Amniotic stem cell (primary cell): ENCODE data around the gene ZNF575.
"Not testable (repeated sequence)": the region's sequence is repeated elsewhere in the genome, so short reads cannot be mapped to it uniquely, and the experiment has no call there.

ENCODE experiments used
- DNase-seq: peaks from one replicate; lab custom pipeline; 2025; lab: John Stamatoyannopoulos, UW

The ZNF575 gene

GRCh38 chr19:43544077-43544476, 11.1 kb downstream of the ZNF575 start:
- DNase-seq = no peak

GRCh38 chr19:43545276-43545675, 12.3 kb downstream of the ZNF575 start:
- no peak for DNase-seq

- no peak for DNase-seq
Measured at GRCh38 chr19:43545981-43546380, 13.0 kb downstream of the ZNF575 start.

- DNase-seq = no peak
Measured at GRCh38 chr19:43546581-43546980, 13.6 kb downstream of the ZNF575 start.

- not testable (repeated sequence) for DNase-seq
Measured at GRCh38 chr19:43547926-43548325, 14.9 kb downstream of the ZNF575 start.

- no peak for DNase-seq
Measured at GRCh38 chr19:43548706-43549105, 15.7 kb downstream of the ZNF575 start.

- no peak for DNase-seq
Measured at GRCh38 chr19:43551399-43552197, 18.6 kb downstream of the ZNF575 start.

- DNase-seq = no peak
Measured at GRCh38 chr19:43552198-43552450, 19.1 kb downstream of the ZNF575 start.

- no peak for DNase-seq
Measured at GRCh38 chr19:43552616-43553015, 19.6 kb downstream of the ZNF575 start.

- no peak for DNase-seq
Measured at GRCh38 chr19:43553656-43554055, 20.7 kb downstream of the ZNF575 start.

- DNase-seq = no peak
Measured at GRCh38 chr19:43554317-43554895, 21.4 kb downstream of the ZNF575 start.

GRCh38 chr19:43555185-43555770, 22.3 kb downstream of the ZNF575 start:
- no peak for DNase-seq

GRCh38 chr19:43560687-43561086, 27.7 kb downstream of the ZNF575 start:
- no peak for DNase-seq

GRCh38 chr19:43561139-43561970, 28.4 kb downstream of the ZNF575 start:
- DNase-seq = no peak

GRCh38 chr19:43562226-43562697, 29.3 kb downstream of the ZNF575 start:
- DNase-seq = no peak

- DNase-seq = no peak
Measured at GRCh38 chr19:43562698-43563241, 29.8 kb downstream of the ZNF575 start.

GRCh38 chr19:43563816-43564457, 30.9 kb downstream of the ZNF575 start:
- DNase-seq = no peak

- no peak for DNase-seq
Measured at GRCh38 chr19:43564800-43565199, 31.8 kb downstream of the ZNF575 start.

- no peak for DNase-seq
Measured at GRCh38 chr19:43569657-43570056, 36.7 kb downstream of the ZNF575 start.

- DNase-seq = no peak
Measured at GRCh38 chr19:43570174-43570791, 37.3 kb downstream of the ZNF575 start.

- no peak for DNase-seq
Measured at GRCh38 chr19:43572171-43572588, 39.2 kb downstream of the ZNF575 start.
